ENCODE measurements around the gene MAPK8IP3. TPM values are rescaled to one million over a fixed set of nuclear protein-coding genes. Genes with fewer than 3 reads are reported as not detected.

The MAPK8IP3 gene
- total RNA-seq, 1 experiment from 2014 or later, result 72.3 TPM

- peaks cover 72% of the 10 kb centered on the region for H3K36me3 Mint-ChIP-seq
- ATAC-seq (no peak), DNase-seq (ENCODE audit: low spot score) (no peak)
- no peaks in the 10 kb centered on the region for H3K9me3 Mint-ChIP-seq
- H3K4me1 Mint-ChIP-seq, result no peaks in the 10 kb centered on the region
- H3K4me3 Mint-ChIP-seq, result no peak overlapping the region
- CTCF ChIA-PET, result interaction anchor here (1.5 kb wide), 1 partner anchor 54 kb away, joined by 4 read pairs; no protein-coding TSS in a partner anchor
- TF ChIP-seq IRF1 (CRISPR knock-in tag; IDR thresholded peaks at IDR 0.05) (no peak), STAT6 (CRISPR knock-in tag; conservative IDR thresholded peaks at IDR 0.05; ENCODE audit: low read depth) (no peak), PRRX2 (CRISPR knock-in tag; IDR thresholded peaks at IDR 0.05) (no peak), ZNF396 (CRISPR knock-in tag; IDR thresholded peaks at IDR 0.05; ENCODE audit: borderline replicate concordance) (no peak), JAZF1 (CRISPR knock-in tag; IDR thresholded peaks at IDR 0.05) (no peak), CBFB (CRISPR knock-in tag; IDR thresholded peaks at IDR 0.05; ENCODE audit: low read depth) (no peak), ZBTB43 (CRISPR knock-in tag; IDR thresholded peaks at IDR 0.05) (no peak), MYBL2 (CRISPR knock-in tag; IDR thresholded peaks at IDR 0.05) (no peak), TEAD1 (CRISPR knock-in tag; IDR thresholded peaks at IDR 0.05) (no peak), MAX (CRISPR knock-in tag; IDR thresholded peaks at IDR 0.05) (no peak), ESRRA (CRISPR knock-in tag; IDR thresholded peaks at IDR 0.05; ENCODE audit: borderline replicate concordance) (no peak), ZSCAN18 (CRISPR knock-in tag; IDR thresholded peaks at IDR 0.05) (no peak), RORB (CRISPR knock-in tag; IDR thresholded peaks at IDR 0.05) (no peak), SP1 (CRISPR knock-in tag; conservative IDR thresholded peaks at IDR 0.05) (no peak), SMAD3 (CRISPR knock-in tag; IDR thresholded peaks at IDR 0.05; ENCODE audit: borderline replicate concordance) (no peak), NFE2L1 (CRISPR knock-in tag; IDR thresholded peaks at IDR 0.05) (no peak)
- TF ChIP-seq, protein P1, sequence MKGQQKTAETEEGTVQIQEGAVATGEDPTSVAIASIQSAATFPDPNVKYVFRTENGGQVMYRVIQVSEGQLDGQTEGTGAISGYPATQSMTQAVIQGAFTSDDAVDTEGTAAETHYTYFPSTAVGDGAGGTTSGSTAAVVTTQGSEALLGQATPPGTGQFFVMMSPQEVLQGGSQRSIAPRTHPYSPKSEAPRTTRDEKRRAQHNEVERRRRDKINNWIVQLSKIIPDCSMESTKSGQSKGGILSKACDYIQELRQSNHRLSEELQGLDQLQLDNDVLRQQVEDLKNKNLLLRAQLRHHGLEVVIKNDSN (CRISPR knock-in tag; IDR thresholded peaks at IDR 0.05), result no peak
- TF ChIP-seq, protein P2, sequence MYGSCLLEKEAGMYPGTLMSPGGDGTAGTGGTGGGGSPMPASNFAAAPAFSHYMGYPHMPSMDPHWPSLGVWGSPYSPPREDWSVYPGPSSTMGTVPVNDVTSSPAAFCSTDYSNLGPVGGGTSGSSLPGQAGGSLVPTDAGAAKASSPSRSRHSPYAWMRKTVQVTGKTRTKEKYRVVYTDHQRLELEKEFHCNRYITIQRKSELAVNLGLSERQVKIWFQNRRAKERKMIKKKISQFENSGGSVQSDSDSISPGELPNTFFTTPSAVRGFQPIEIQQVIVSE (CRISPR knock-in tag; IDR thresholded peaks at IDR 0.05; ENCODE audit: borderline replicate concordance), result no peak
- POLR2A ChIA-PET, result no interaction called here
- H3K27ac Mint-ChIP-seq, result no peak overlapping the region
- H3K27me3 Mint-ChIP-seq (ENCODE audit: low read depth), result no peaks in the 10 kb centered on the region
These were observed 36.3 kb upstream of the MAPK8IP3 start for GRCh38 chr16:1669698-1670097.

- Mint-ChIP-seq H3K9me3 (no peaks in the 10 kb centered on the region), H3K4me1 (no peaks in the 10 kb centered on the region), H3K27ac (no peak overlapping the region), H3K36me3 (peaks cover 73% of the 10 kb centered on the region), H3K27me3 (ENCODE audit: low read depth) (no peaks in the 10 kb centered on the region), H3K4me3 (no peak overlapping the region)
- ChIA-PET POLR2A (no interaction called here), CTCF (interaction anchor here (1.5 kb wide), 1 partner anchor 53 kb away, joined by 4 read pairs; no protein-coding TSS in a partner anchor)
- ATAC-seq (no peak), DNase-seq (ENCODE audit: low spot score) (no peak)
- TF ChIP-seq, protein P3, sequence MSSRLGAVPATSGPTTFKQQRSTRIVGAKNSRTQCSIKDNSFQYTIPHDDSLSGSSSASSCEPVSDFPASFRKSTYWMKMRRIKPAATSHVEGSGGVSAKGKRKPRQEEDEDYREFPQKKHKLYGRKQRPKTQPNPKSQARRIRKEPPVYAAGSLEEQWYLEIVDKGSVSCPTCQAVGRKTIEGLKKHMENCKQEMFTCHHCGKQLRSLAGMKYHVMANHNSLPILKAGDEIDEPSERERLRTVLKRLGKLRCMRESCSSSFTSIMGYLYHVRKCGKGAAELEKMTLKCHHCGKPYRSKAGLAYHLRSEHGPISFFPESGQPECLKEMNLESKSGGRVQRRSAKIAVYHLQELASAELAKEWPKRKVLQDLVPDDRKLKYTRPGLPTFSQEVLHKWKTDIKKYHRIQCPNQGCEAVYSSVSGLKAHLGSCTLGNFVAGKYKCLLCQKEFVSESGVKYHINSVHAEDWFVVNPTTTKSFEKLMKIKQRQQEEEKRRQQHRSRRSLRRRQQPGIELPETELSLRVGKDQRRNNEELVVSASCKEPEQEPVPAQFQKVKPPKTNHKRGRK (CRISPR knock-in tag; IDR thresholded peaks at IDR 0.05; ENCODE audit: borderline replicate concordance), result no peak
- TF ChIP-seq ATF3 (CRISPR knock-in tag; conservative IDR thresholded peaks at IDR 0.05) (no peak), SOX15 (CRISPR knock-in tag; IDR thresholded peaks at IDR 0.05) (no peak), ATF1 (CRISPR knock-in tag; IDR thresholded peaks at IDR 0.05) (no peak), ETV6 (CRISPR knock-in tag; IDR thresholded peaks at IDR 0.05) (no peak)
- TF ChIP-seq, protein P4, sequence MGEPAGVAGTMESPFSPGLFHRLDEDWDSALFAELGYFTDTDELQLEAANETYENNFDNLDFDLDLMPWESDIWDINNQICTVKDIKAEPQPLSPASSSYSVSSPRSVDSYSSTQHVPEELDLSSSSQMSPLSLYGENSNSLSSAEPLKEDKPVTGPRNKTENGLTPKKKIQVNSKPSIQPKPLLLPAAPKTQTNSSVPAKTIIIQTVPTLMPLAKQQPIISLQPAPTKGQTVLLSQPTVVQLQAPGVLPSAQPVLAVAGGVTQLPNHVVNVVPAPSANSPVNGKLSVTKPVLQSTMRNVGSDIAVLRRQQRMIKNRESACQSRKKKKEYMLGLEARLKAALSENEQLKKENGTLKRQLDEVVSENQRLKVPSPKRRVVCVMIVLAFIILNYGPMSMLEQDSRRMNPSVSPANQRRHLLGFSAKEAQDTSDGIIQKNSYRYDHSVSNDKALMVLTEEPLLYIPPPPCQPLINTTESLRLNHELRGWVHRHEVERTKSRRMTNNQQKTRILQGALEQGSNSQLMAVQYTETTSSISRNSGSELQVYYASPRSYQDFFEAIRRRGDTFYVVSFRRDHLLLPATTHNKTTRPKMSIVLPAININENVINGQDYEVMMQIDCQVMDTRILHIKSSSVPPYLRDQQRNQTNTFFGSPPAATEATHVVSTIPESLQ (CRISPR knock-in tag; IDR thresholded peaks at IDR 0.05), result no peak
These were observed 35.6 kb upstream of the MAPK8IP3 start for GRCh38 chr16:1670371-1670770.
